K562 (cell line): ENCODE results near the gene OR51B5. TPM values are rescaled to one million over a fixed set of nuclear protein-coding genes. Genes with fewer than 3 reads are reported as not detected.

ENCODE experiments used
- ATAC-seq: fragments of 200-7000 bp; cut with Tn5 transposase; 3 replicates; pipeline ENCODE4 v1.9.1; 2020; ENCODE audit warnings: moderate library complexity
- BruUV-seq: library from RNA; stranded (reverse); fragments of 400-500 nt; replicated peaks from 2 replicates; lab custom pipeline; 2021; lab: Mats Ljungman, UMichigan
- CTCF ChIA-PET: fragments of 300-600 bp; formaldehyde crosslinking; extraction: SDS; loops from one replicate; lab custom pipeline; 2021; ENCODE audit warnings: low intra/inter-chr PET ratio; lab: Yijun Ruan, JAX
- POLR2A ChIA-PET: fragments of 300-600, 350-650 bp; sonication (Branson Sonifier 250); formaldehyde crosslinking; extraction: SDS; loops from one replicate; lab custom pipeline; 2021; ENCODE audit warnings: antibody characterized with exemption, inconsistent platforms; lab: Yijun Ruan, JAX
- DNase-seq, 4 experiments: peaks; one replicate each; pipeline versions ENCODE4 v3.0.0 to v3.0.0-alpha.2; 2011 to 2018; ENCODE audit warnings: low spot score in 3 of 4, mixed read lengths in 3 of 4; ENCODE audit errors: extremely low read depth in 1 of 4
- FAIRE-seq: peaks from 2 replicates; lab custom pipeline; 2011; peaks lifted over from hg19 to GRCh38; lab: Jason Lieb, UNC
- H2AFZ ChIP-seq: 2 replicates; pipeline ENCODE4 v1.6.0; 2011; ENCODE audit warnings: low read depth, low read length, control low read depth, inconsistent platforms
- H3K27ac ChIP-seq: fragments of 200-600 bp; 3 replicates; pipeline ENCODE4 v1.8.0; 2011; ENCODE audit warnings: low read depth, mild to moderate bottlenecking, control low read depth, inconsistent platforms, low read length, moderate library complexity, mixed read lengths; ENCODE audit errors: extremely low read depth
- H3K27me3 ChIP-seq, 2 experiments: fragments of 300-600 bp in 1 of 2; 2 replicates in 1 of 2; 3 replicates in 1 of 2; pipeline versions ENCODE4 v1.6.0 to v1.8.0; 2011; ENCODE audit warnings: inconsistent platforms in 2 of 2, low read length in 2 of 2, mild to moderate bottlenecking in 1 of 2, mixed read lengths in 1 of 2, moderate library complexity in 1 of 2; ENCODE audit not compliant: control insufficient read depth in 2 of 2, insufficient read depth in 2 of 2
- H3K36me3 ChIP-seq: fragments of 300-600 bp; 3 replicates; pipeline ENCODE4 v1.8.0; 2011; ENCODE audit warnings: mild to moderate bottlenecking, low read length, inconsistent platforms; ENCODE audit not compliant: control insufficient read depth, insufficient read depth
- H3K4me1 ChIP-seq, 2 experiments: fragments of 200-600 bp in 1 of 2; replicated peaks in 1 of 2; 2 replicates in 1 of 2; 3 replicates in 1 of 2; pipeline versions ENCODE4 v1.5.1 to v1.8.0; 2011; ENCODE audit warnings: inconsistent platforms in 2 of 2, low read length in 2 of 2, mild to moderate bottlenecking in 1 of 2, mixed read lengths in 1 of 2, moderate library complexity in 1 of 2; ENCODE audit not compliant: control insufficient read depth in 2 of 2, insufficient read depth in 2 of 2
- H3K4me2 ChIP-seq: 2 replicates; pipeline ENCODE4 v1.6.1; 2011; ENCODE audit warnings: low read length, control low read depth, inconsistent platforms, mixed read lengths; ENCODE audit not compliant: insufficient read depth
- H3K4me3 ChIP-seq: fragments of 200-600 bp; sonication (generic), shearing (Covaris generic); 2 replicates; pipeline ENCODE4 v1.5.1; 2016; ENCODE audit warnings: control low read depth, inconsistent platforms
- H3K79me2 ChIP-seq: fragments of 200-600 bp; 3 replicates; pipeline ENCODE4 v1.8.0; 2011; ENCODE audit warnings: low read length, inconsistent platforms; ENCODE audit not compliant: control insufficient read depth, insufficient read depth
- H3K9ac ChIP-seq, 2 experiments: 2 replicates each; pipeline versions ENCODE4 v1.6.0 to v1.6.1; 2011; ENCODE audit warnings: low read depth in 2 of 2, low read length in 2 of 2, control low read depth in 1 of 2, inconsistent platforms in 1 of 2, mild to moderate bottlenecking in 1 of 2, mixed read lengths in 1 of 2; ENCODE audit not compliant: insufficient read depth in 1 of 2
- H3K9me1 ChIP-seq: one replicate; pipeline ENCODE4 v1.6.0; 2011; ENCODE audit warnings: inconsistent platforms, mild to moderate bottlenecking, low read length, moderate library complexity; ENCODE audit not compliant: control insufficient read depth, insufficient read depth
- H3K9me3 ChIP-seq: replicated peaks from 2 replicates; pipeline ENCODE4 v1.5.1; 2011; ENCODE audit warnings: low read depth, low read length, inconsistent platforms; ENCODE audit not compliant: control insufficient read depth, insufficient read depth
- H4K20me1 ChIP-seq: replicated peaks from 2 replicates; pipeline ENCODE4 v1.6.1; 2011; ENCODE audit warnings: low read length, inconsistent platforms, mixed read lengths; ENCODE audit not compliant: control insufficient read depth, insufficient read depth
- CHAMP1 ChIP-seq: fragments of 450-650 bp; IDR thresholded peaks from 2 replicates; pipeline ENCODE4 v1.6.1; 2016; ENCODE audit warnings: mild to moderate bottlenecking
- FOXA1 ChIP-seq: fragments of 450-650 bp; IDR thresholded peaks from 2 replicates; pipeline ENCODE4 v1.6.1; 2016; ENCODE audit warnings: mild to moderate bottlenecking, borderline replicate concordance
- NFRKB ChIP-seq: fragments of 450-650 bp; IDR thresholded peaks from 2 replicates; pipeline ENCODE4 v1.6.1; 2016; ENCODE audit warnings: low read depth
- PML ChIP-seq: IDR thresholded peaks from 2 replicates; pipeline ENCODE4 v1.6.1; 2012; ENCODE audit warnings: low read length, inconsistent platforms
- POU5F1 ChIP-seq: fragments of 150-350 bp; IDR thresholded peaks from 2 replicates; pipeline ENCODE4 v1.6.1; 2014; ENCODE audit warnings: borderline replicate concordance, low read length, low read depth, mild to moderate bottlenecking; ENCODE audit not compliant: partially characterized antibody
- RHOXF2B ChIP-seq: fragments of 250-450 bp; sonication (Bioruptor Pico); conservative IDR thresholded peaks from 2 replicates; pipeline ENCODE4 v1.5.1; 2021
- RNF2 ChIP-seq: sonication (generic); IDR thresholded peaks from 2 replicates; pipeline ENCODE4 v1.6.1; 2016
- SIRT6 ChIP-seq: IDR thresholded peaks from one replicate; pipeline ENCODE4 v1.6.1; 2012; ENCODE audit warnings: low read depth, mild to moderate bottlenecking, control low read depth, inconsistent platforms, low read length, moderate library complexity
- SNAPC5 ChIP-seq: fragments of 250-450 bp; sonication (Bioruptor Pico); IDR thresholded peaks from 2 replicates; pipeline ENCODE4 v1.8.0; 2021; ENCODE audit warnings: moderate library complexity, mild to moderate bottlenecking, inconsistent platforms
- SREBF1 ChIP-seq: fragments of 150-350 bp; IDR thresholded peaks from 2 replicates; pipeline ENCODE4 v1.6.1; 2014; ENCODE audit warnings: antibody characterized with exemption, low read depth, low read length, borderline replicate concordance
- THAP7 ChIP-seq: fragments of 250-450 bp; sonication (Bioruptor Pico); IDR thresholded peaks from 2 replicates; pipeline ENCODE4 v1.5.0; 2021
- XRCC3 ChIP-seq: fragments of 450-650 bp; IDR thresholded peaks from 2 replicates; pipeline ENCODE4 v1.6.1; 2017; ENCODE audit warnings: mild to moderate bottlenecking, moderate library complexity
- ZNF224 ChIP-seq: sonication (generic); formaldehyde crosslinking; IDR thresholded peaks from 2 replicates; pipeline ENCODE4 v1.8.0; 2022; ENCODE audit warnings: mild to moderate bottlenecking, missing genetic modification reagents
- ZNF347 ChIP-seq: fragments of 450-650 bp; formaldehyde crosslinking; IDR thresholded peaks from 2 replicates; pipeline ENCODE4 v1.4.0; 2020; ENCODE audit warnings: low read depth, mild to moderate bottlenecking, moderate library complexity
- ZNF77 ChIP-seq: fragments of 250-450 bp; sonication (Bioruptor Pico); IDR thresholded peaks from 2 replicates; pipeline ENCODE4 v1.5.0; 2020
- WGBS: fragments of 100-300 bp; shearing (Covaris generic); methylation state at CpG from one replicate; pipeline ENCODE4 v1.1.6; 2016; ENCODE audit warnings: low coverage, mixed read lengths; ENCODE audit not compliant: insufficient coverage; ENCODE audit errors: missing lambda C conversion rate; 5-methylcytosine and 5-hydroxymethylcytosine counted together
- in situ Hi-C: fragments of 300-500 bp; cut with MboI; formaldehyde crosslinking; loops from 4 replicates; pipeline ENCODE4 v1.15.0; 2018; ENCODE audit warnings: inconsistent platforms, mixed read lengths
- intact Hi-C: fragments of 100-400 bp; cut with micrococcal nuclease; formaldehyde crosslinking; loops from 2 replicates; pipeline ENCODE4 v1.14.2; 2022
- polyA plus RNA-seq, 8 experiments: library from polyadenylated mRNA; depleted of rRNA in 4 of 8; stranded (reverse) in 5 of 8; unstranded in 3 of 8; fragments of >200 nt; fragmentation: Nextera tagmentation in 2 of 8; fragmentation: Illumina TruSeq in 1 of 8; extraction: Ambion mirVana in 2 of 8; extraction: Trizol in 1 of 8; gene quantifications; 2 replicates each; pipeline versions ENCODE4 v1.2.1 to v1.2.3, GENCODE V29; 2011 to 2014; ENCODE audit warnings: inconsistent platforms in 1 of 8, missing spikeins in 1 of 8
- total RNA-seq, 7 experiments: library from RNA; depleted of rRNA in 6 of 7; stranded (reverse); fragments of >200 nt in 6 of 7; fragmentation: Illumina TruSeq in 2 of 7; extraction: Trizol in 2 of 7; gene quantifications; 2 replicates each; pipeline versions ENCODE4 v1.2.1 to v1.2.3, GENCODE V29; 2011 to 2021; ENCODE audit warnings: low replicate concordance in 1 of 7

OR51B5 gene
- total and polyA plus RNA-seq, 9 of the 15 experiments (the other 6 are each of a cell fraction or from before 2014, with no cell fraction given), result 81.2 to 176 (median 113) TPM

- BruUV-seq, result no TSS peak
- H3K36me3 ChIP-seq, result peaks cover 74% of the 10 kb centered on the region
- peaks cover 70% of the 10 kb centered on the region for H3K79me2 ChIP-seq
- H3K4me1 ChIP-seq, result no peaks in the 10 kb centered on the region; a peak in 1 of 5 replicates
- ChIA-PET CTCF (no interaction called here), POLR2A (no interaction called here)
- no peak for TF ChIP-seq POU5F1
- TF ChIP-seq RHOXF2B (CRISPR knock-in tag), result no peak
- TF ChIP-seq PML, result no peak
- TF ChIP-seq SNAPC5 (CRISPR knock-in tag), result no peak
- no peak for TF ChIP-seq THAP7
- no peak for TF ChIP-seq ZNF224
- TF ChIP-seq SIRT6, result no peak
- TF ChIP-seq FOXA1, result no peak
- no peak for TF ChIP-seq ZNF77 (CRISPR knock-in tag)
- no peak for TF ChIP-seq XRCC3
- TF ChIP-seq CHAMP1, result no peak
- TF ChIP-seq NFRKB, result no peak
- TF ChIP-seq ZNF347, result no peak
- no peak for TF ChIP-seq SREBF1
- TF ChIP-seq RNF2, result no peak
- no peaks in the 10 kb centered on the region for H3K27me3 ChIP-seq
- H2AFZ ChIP-seq, result no peak overlapping the region
- no peak overlapping the region for H3K4me2 ChIP-seq
- no peaks in the 10 kb centered on the region for H3K9me1 ChIP-seq
- no peaks in the 10 kb centered on the region for H4K20me1 ChIP-seq
- WGBS, result 83% methylated on average over 2 of the region's 2 CpGs
- H3K27ac ChIP-seq, result no peak overlapping the region
- ATAC-seq (peak; percentile 30; the same call in 1 of the 3 replicates), FAIRE-seq (no peak), DNase-seq (no peak)
- peak overlapping the region in 1 of 2 experiments; percentile 64; a peak in 1 of 4 replicates for H3K9ac ChIP-seq
- no peaks in the 10 kb centered on the region for H3K9me3 ChIP-seq
- in situ Hi-C loops, result loop anchor here (5.0 kb wide), 1 partner anchor 262 kb away; no protein-coding TSS in a partner anchor
- H3K4me3 ChIP-seq, result no peak overlapping the region
- intact Hi-C loops, result loop anchor here (5.0 to 10.0 kb wide), 2 partner anchors 170 to 262 kb away; no protein-coding TSS in a partner anchor
These were observed 41.0 kb upstream of the OR51B5 start for GRCh38 chr11:5384335-5384734.
